ENCODE data around the gene MYLIP.

The MYLIP gene

GRCh38 chr6:16088409-16088808 is 40.5 kb upstream of the MYLIP start:
- TF ChIP-seq, protein P1, sequence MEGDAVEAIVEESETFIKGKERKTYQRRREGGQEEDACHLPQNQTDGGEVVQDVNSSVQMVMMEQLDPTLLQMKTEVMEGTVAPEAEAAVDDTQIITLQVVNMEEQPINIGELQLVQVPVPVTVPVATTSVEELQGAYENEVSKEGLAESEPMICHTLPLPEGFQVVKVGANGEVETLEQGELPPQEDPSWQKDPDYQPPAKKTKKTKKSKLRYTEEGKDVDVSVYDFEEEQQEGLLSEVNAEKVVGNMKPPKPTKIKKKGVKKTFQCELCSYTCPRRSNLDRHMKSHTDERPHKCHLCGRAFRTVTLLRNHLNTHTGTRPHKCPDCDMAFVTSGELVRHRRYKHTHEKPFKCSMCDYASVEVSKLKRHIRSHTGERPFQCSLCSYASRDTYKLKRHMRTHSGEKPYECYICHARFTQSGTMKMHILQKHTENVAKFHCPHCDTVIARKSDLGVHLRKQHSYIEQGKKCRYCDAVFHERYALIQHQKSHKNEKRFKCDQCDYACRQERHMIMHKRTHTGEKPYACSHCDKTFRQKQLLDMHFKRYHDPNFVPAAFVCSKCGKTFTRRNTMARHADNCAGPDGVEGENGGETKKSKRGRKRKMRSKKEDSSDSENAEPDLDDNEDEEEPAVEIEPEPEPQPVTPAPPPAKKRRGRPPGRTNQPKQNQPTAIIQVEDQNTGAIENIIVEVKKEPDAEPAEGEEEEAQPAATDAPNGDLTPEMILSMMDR (IDR thresholded peaks at IDR 0.05; ENCODE audit: low read depth, low read length), result no peak

DNA sequence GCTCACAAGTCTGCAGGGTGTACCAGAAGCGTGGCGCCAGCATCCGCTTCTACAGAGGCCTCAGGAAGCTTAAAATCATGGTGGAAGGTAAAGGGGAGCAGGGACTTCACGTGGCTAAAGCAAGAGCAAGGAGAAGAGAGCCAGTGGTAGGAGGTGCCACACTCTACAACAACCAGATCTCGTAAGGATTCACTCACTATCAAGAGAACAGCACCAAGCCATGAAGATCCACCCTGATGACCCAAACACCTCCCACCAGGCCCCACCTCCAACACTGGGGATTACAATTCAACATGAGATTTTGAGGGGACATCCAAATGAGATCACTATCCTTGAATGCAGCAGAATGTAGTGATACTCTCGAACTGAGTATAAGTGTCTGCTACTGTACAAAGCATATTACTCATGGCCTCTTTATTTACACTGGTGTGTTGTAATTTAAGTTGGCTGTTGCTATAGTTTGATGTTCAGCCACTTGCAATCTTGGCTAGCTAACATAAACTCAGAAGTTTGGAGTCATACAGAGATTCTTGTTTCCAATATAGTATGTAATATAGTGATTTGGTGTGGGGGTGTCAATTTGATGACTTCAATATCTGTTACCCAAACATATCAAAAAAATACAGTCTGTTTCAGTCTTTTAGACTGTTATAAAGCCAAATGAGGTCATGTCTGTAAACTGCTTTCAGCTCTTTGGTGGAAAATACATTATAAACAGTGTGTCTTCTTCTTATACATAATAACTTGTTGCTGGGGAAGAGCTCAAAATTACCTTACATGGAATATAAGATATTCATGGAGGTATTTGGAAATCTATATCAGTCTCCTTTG is 39.4 kb upstream of the MYLIP start:
- no peak overlapping the region for H3K4me3 ChIP-seq (ENCODE audit: low read depth, low read length)
- TF ChIP-seq, protein P1 (IDR thresholded peaks at IDR 0.05; ENCODE audit: low read depth, low read length), result no peak

More at GRCh38 chr6:16088409-16088808, 40.5 kb upstream of the MYLIP start:
- no peak overlapping the region for H3K4me3 ChIP-seq (ENCODE audit: low read depth, low read length)

DNA sequence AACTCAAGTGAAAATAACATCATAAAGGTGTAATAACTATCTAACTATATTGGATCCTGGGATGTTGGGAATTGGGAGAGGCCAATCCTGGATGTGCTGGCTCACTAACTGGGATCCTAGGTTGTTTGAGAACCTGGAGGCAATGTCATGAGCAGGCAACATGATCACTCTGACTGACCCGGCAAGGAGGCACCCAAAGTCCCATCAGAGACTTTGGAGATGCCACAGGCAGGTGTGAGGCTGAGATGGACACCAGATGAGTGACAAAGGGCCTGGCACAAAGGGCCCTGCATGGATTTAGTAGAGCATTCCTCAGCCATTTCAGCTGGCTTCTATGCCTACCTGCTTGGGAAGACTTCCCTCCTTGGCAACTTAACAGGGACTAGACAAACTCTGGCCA is 38.4 kb upstream of the MYLIP start:
- H3K4me3 ChIP-seq (ENCODE audit: low read depth, low read length), result no peak overlapping the region
- TF ChIP-seq, protein P1 (IDR thresholded peaks at IDR 0.05; ENCODE audit: low read depth, low read length), result no peak

DNA sequence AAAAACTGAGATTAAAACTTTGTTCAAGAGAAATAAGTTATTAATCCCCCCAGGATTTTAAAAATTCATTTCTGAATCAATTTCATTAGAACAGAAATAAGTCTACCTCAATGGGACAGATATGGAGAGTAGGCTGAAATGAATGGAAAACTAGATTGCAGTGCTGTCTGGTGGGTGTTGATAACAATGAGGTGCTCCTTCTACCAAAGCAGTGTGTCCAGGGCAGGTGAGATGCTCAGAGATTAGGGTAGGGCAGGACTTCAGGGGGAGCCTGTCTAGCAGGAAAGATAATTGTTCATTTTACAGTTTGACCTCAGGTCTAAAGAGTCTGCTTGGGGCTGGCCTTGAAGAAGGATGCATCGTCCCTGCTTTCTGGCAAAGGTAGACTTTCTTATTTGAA is 38.0 kb upstream of the MYLIP start:
- no peak overlapping the region for H3K4me3 ChIP-seq (ENCODE audit: low read depth, low read length)
- TF ChIP-seq, protein P1 (IDR thresholded peaks at IDR 0.05; ENCODE audit: low read depth, low read length), result no peak

DNA sequence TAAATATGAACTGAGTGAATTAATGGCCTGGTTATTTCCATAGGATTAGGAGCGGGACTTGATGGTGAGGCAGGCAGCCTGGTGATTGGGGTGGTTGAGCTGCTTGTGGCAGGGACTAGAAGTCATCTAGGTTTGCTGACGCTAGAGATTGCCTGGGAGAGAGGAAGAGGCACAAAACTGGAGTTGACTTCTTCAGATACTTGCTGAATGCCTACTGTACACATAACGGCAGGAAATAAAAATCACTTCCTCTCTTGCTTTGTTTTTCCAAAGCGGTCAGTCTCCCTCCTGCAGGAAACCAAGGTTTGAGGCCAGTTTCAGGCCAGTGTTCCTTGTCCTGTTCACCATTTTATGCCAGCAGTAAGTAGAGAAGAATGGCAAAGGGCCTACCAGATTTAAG is 36.7 kb upstream of the MYLIP start:
- no peak overlapping the region for H3K4me3 ChIP-seq (ENCODE audit: low read depth, low read length)
- TF ChIP-seq, protein P1 (IDR thresholded peaks at IDR 0.05; ENCODE audit: low read depth, low read length), result no peak

- H3K4me3 ChIP-seq (ENCODE audit: low read depth, low read length), result no peak overlapping the region
- TF ChIP-seq, protein P1 (IDR thresholded peaks at IDR 0.05; ENCODE audit: low read depth, low read length), result no peak
These were observed 35.9 kb upstream of the MYLIP start for GRCh38 chr6:16092990-16093389.

DNA sequence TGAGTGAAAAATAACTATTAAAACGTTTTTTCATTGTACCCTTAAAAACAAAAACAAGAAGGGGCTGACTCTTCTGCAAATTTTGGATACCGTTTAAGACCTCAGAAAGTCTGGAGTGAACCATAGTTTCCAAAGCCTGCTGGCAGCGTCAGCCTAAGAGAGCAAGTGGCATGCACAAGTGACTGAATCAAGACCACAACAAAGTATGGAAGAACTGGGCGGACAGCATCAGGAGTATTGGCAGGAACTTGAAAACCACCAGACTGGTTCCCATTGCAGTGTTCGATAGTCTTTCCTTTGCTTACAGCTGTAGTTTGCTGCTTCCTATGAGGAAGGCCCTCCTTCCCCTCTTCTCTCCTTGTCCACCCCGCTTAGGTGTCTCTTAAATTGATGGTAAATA is 33.7 kb upstream of the MYLIP start:
- TF ChIP-seq, protein P1 (IDR thresholded peaks at IDR 0.05; ENCODE audit: low read depth, low read length), result no peak

More for the DNA sequence above, 33.7 kb upstream of the MYLIP start:
- no peak overlapping the region for H3K4me3 ChIP-seq (ENCODE audit: low read depth, low read length)

Data from WI38 (cell line).